HL-60 (cell line): ENCODE measurements around the gene SLC9A7.

ENCODE experiments used
- POLR2AphosphoS5 ChIP-seq: IDR thresholded peaks from 2 replicates; pipeline ENCODE4 v1.6.1; 2012; ENCODE audit warnings: low read depth
- REST ChIP-seq: IDR thresholded peaks from 2 replicates; pipeline ENCODE4 v1.6.1; 2012; ENCODE audit warnings: low read depth; ENCODE audit not compliant: insufficient replicate concordance
- TF ChIP-seq, protein P1 (sequence below): IDR thresholded peaks from one replicate; pipeline ENCODE4 v1.5.1; 2011; ENCODE audit warnings: low read length, control low read depth, inconsistent platforms; ENCODE audit not compliant: insufficient read depth

DNA sequence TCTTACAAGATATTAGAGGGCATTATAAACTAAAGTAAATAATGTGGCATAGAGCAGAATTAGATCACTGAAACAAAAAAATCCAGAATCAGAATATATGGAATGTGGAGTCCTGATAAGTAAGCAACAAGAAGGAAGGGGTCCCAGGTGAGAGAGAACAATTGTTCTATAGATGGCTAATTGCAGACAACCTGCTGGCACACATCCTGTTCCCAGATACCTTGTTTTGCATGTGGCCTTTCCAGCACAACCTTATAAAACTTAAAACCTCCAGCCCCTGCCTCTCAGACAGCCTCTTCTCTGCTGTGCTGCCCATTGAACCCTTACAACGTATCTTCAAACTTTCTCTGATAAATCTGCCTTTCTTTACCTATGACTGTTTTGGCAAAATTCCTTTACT lies 209.0 kb downstream of the SLC9A7 start:
- TF ChIP-seq, protein P1, sequence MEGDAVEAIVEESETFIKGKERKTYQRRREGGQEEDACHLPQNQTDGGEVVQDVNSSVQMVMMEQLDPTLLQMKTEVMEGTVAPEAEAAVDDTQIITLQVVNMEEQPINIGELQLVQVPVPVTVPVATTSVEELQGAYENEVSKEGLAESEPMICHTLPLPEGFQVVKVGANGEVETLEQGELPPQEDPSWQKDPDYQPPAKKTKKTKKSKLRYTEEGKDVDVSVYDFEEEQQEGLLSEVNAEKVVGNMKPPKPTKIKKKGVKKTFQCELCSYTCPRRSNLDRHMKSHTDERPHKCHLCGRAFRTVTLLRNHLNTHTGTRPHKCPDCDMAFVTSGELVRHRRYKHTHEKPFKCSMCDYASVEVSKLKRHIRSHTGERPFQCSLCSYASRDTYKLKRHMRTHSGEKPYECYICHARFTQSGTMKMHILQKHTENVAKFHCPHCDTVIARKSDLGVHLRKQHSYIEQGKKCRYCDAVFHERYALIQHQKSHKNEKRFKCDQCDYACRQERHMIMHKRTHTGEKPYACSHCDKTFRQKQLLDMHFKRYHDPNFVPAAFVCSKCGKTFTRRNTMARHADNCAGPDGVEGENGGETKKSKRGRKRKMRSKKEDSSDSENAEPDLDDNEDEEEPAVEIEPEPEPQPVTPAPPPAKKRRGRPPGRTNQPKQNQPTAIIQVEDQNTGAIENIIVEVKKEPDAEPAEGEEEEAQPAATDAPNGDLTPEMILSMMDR: no peak
- TF ChIP-seq REST: no peak
- no peak for TF ChIP-seq POLR2AphosphoS5
